ENCODE measurements around the gene RHD. TPM values are rescaled to one million over a fixed set of nuclear protein-coding genes. Genes with fewer than 3 reads are reported as not detected.
"Not testable (repeated sequence)": the region's sequence is repeated elsewhere in the genome, so short reads cannot be mapped to it uniquely, and the experiment has no call there.

Gene RHD
- total RNA-seq, 1 donor from 2014 or later, result 2.3 TPM

GRCh38 chr1:25257196-25257595 is 15.1 kb upstream of the RHD start:
- no peak for DNase-seq

- DNase-seq, result not testable (repeated sequence)
Observed at GRCh38 chr1:25259813-25260212, 12.5 kb upstream of the RHD start.

GRCh38 chr1:25260336-25260735 is 12.0 kb upstream of the RHD start:
- not testable (repeated sequence) for DNase-seq

GRCh38 chr1:25266554-25267287 is 5.6 kb upstream of the RHD start:
- not testable (repeated sequence) for DNase-seq

GRCh38 chr1:25267288-25268142 is 4.8 kb upstream of the RHD start:
- DNase-seq, result peak; percentile 63

GRCh38 chr1:25268143-25268760 is 4.1 kb upstream of the RHD start:
- DNase-seq, result not testable (repeated sequence)

GRCh38 chr1:25275648-25276047 is 3.3 kb downstream of the RHD start:
- DNase-seq, result not testable (repeated sequence)

GRCh38 chr1:25277295-25277694 is 5.0 kb downstream of the RHD start:
- not testable (repeated sequence) for DNase-seq

GRCh38 chr1:25278358-25278757 is 6.0 kb downstream of the RHD start:
- not testable (repeated sequence) for DNase-seq

- not testable (repeated sequence) for DNase-seq
Observed at GRCh38 chr1:25278790-25279189, 6.5 kb downstream of the RHD start.

GRCh38 chr1:25279693-25280111 is 7.4 kb downstream of the RHD start:
- not testable (repeated sequence) for DNase-seq

- DNase-seq, result not testable (repeated sequence)
Observed at GRCh38 chr1:25285862-25286261, 13.6 kb downstream of the RHD start.

GRCh38 chr1:25287164-25287563 is 14.9 kb downstream of the RHD start:
- DNase-seq, result not testable (repeated sequence)

GRCh38 chr1:25288573-25289101 is 16.3 kb downstream of the RHD start:
- not testable (repeated sequence) for DNase-seq

- DNase-seq, result not testable (repeated sequence)
Observed at GRCh38 chr1:25290043-25290442, 17.7 kb downstream of the RHD start.

- not testable (repeated sequence) for DNase-seq
Observed at GRCh38 chr1:25293426-25293825, 21.1 kb downstream of the RHD start.

- DNase-seq, result not testable (repeated sequence)
Observed at GRCh38 chr1:25294889-25295826, 22.8 kb downstream of the RHD start.

- DNase-seq, result not testable (repeated sequence)
Observed at GRCh38 chr1:25296501-25296900, 24.2 kb downstream of the RHD start.

GRCh38 chr1:25300729-25301128 is 28.4 kb downstream of the RHD start:
- DNase-seq, result not testable (repeated sequence)

- not testable (repeated sequence) for DNase-seq
Observed at GRCh38 chr1:25302330-25302729, 30.0 kb downstream of the RHD start.

- DNase-seq, result not testable (repeated sequence)
Observed at GRCh38 chr1:25304936-25305335, 32.6 kb downstream of the RHD start.
